Keratinocyte (primary cell): Measurements from ENCODE around the gene IL1RAPL2. TPM values are rescaled to one million over a fixed set of nuclear protein-coding genes. Genes with fewer than 3 reads are reported as not detected.

Experiments
- DNase-seq: peaks from one replicate; pipeline ENCODE4 v3.0.0-alpha.2; 2011; ENCODE audit warnings: low read depth, missing footprints, low spot score
- FAIRE-seq: peaks from 2 replicates; lab custom pipeline; 2011; peaks lifted over from hg19 to GRCh38; lab: Jason Lieb, UNC
- H2AFZ ChIP-seq: 2 replicates; pipeline ENCODE4 v1.6.0; 2012; ENCODE audit warnings: low read length, control low read depth, inconsistent platforms; ENCODE audit not compliant: control insufficient read depth
- H3K27ac ChIP-seq: 2 replicates; pipeline ENCODE4 v1.5.1; 2011; ENCODE audit warnings: low read length; ENCODE audit not compliant: control insufficient read depth, insufficient read depth
- H3K27me3 ChIP-seq: 3 replicates; pipeline ENCODE4 v1.6.0; 2011; ENCODE audit warnings: low read length; ENCODE audit not compliant: control insufficient read depth, insufficient read depth; ENCODE audit errors: extremely low read depth
- H3K36me3 ChIP-seq, 2 experiments: 2 replicates in 1 of 2; 3 replicates in 1 of 2; pipeline ENCODE4 v1.5.1; 2011; ENCODE audit warnings: low read length in 2 of 2, mild to moderate bottlenecking in 1 of 2; ENCODE audit not compliant: control insufficient read depth in 2 of 2, insufficient read depth in 2 of 2; ENCODE audit errors: extremely low read depth in 1 of 2
- H3K4me1 ChIP-seq: 3 replicates; pipeline ENCODE4 v1.5.1; 2011; ENCODE audit warnings: low read length; ENCODE audit not compliant: control insufficient read depth, insufficient read depth; ENCODE audit errors: extremely low read depth
- H3K4me2 ChIP-seq: 3 replicates; pipeline ENCODE4 v1.6.0; 2011; ENCODE audit warnings: low read depth, low read length; ENCODE audit not compliant: control insufficient read depth, insufficient read depth; ENCODE audit errors: extremely low read depth
- H3K4me3 ChIP-seq, 3 experiments: fragments of 200-600 bp in 1 of 3; sonication (generic) in 1 of 3; 2 replicates in 2 of 3; 3 replicates in 1 of 3; pipeline ENCODE4 v1.5.1; 2011 to 2016; ENCODE audit warnings: low read length in 3 of 3, mild to moderate bottlenecking in 3 of 3, control low read depth in 2 of 3, inconsistent platforms in 1 of 3, low read depth in 1 of 3, mixed read lengths in 1 of 3, mixed run types in 1 of 3, moderate library complexity in 1 of 3; ENCODE audit not compliant: control insufficient read depth in 2 of 3, insufficient read depth in 2 of 3; ENCODE audit errors: extremely low read depth in 1 of 3
- H3K79me2 ChIP-seq: 2 replicates; pipeline ENCODE4 v1.6.0; 2012; ENCODE audit warnings: low read length; ENCODE audit not compliant: control insufficient read depth, insufficient read depth
- H3K9ac ChIP-seq: 3 replicates; pipeline ENCODE4 v1.6.0; 2011; ENCODE audit warnings: low read length; ENCODE audit not compliant: control insufficient read depth, insufficient read depth; ENCODE audit errors: extremely low read depth
- H3K9me1 ChIP-seq: 3 replicates; pipeline ENCODE4 v1.6.0; 2011; ENCODE audit warnings: low read length; ENCODE audit not compliant: control insufficient read depth, insufficient read depth; ENCODE audit errors: extremely low read depth
- H3K9me3 ChIP-seq: 2 replicates; pipeline ENCODE4 v1.5.1; 2012; ENCODE audit warnings: low read depth, low read length; ENCODE audit not compliant: control insufficient read depth
- H4K20me1 ChIP-seq: 3 replicates; pipeline ENCODE4 v1.6.0; 2011; ENCODE audit warnings: low read length; ENCODE audit not compliant: control insufficient read depth, insufficient read depth; ENCODE audit errors: extremely low read depth
- EZH2 ChIP-seq: IDR thresholded peaks from one replicate; pipeline ENCODE4 v1.6.1; 2012; ENCODE audit warnings: inconsistent platforms, mild to moderate bottlenecking, low read length, moderate library complexity
- dilution Hi-C: fragments of 300-500 bp; cut with MboI; formaldehyde crosslinking; loops from one replicate; pipeline ENCODE4 v1.7.0; 2020; ENCODE audit warnings: low sequenced_read_pairs; ENCODE audit not compliant: extremely low pct_ligation_motif_present
- polyA plus RNA-seq, 5 experiments: library from polyadenylated mRNA; depleted of rRNA in 3 of 5; stranded (reverse) in 3 of 5; stranded (forward) in 1 of 5; unstranded in 1 of 5; fragments of >200 nt; gene quantifications; 1 replicate in 1 of 5; 2 replicates in 3 of 5; 3 replicates in 1 of 5; pipeline versions ENCODE4 v1.2.1 to v1.2.3, GENCODE V29; 2011 to 2012; ENCODE audit warnings: missing spikeins in 2 of 5, low read depth in 1 of 5, low replicate concordance in 1 of 5
- TF ChIP-seq, protein P1 (sequence below), 3 experiments: IDR thresholded peaks in 1 of 3; conservative IDR thresholded peaks in 1 of 3; optimal IDR thresholded peaks in 1 of 3; 2 replicates in 2 of 3; 3 replicates in 1 of 3; pipeline versions ENCODE3 to v1.5.1; 2011; ENCODE audit warnings: low read length in 3 of 3, mild to moderate bottlenecking in 3 of 3, moderate library complexity in 2 of 3, control low read depth in 1 of 3, inconsistent platforms in 1 of 3; ENCODE audit not compliant: insufficient read depth in 2 of 3; ENCODE audit errors: extremely low read depth in 1 of 3

IL1RAPL2 gene
- polyA plus RNA-seq, 1 donor (not counting 4 experiments of a cell fraction or from before 2014, with no cell fraction given): 0.24 TPM

DNA sequence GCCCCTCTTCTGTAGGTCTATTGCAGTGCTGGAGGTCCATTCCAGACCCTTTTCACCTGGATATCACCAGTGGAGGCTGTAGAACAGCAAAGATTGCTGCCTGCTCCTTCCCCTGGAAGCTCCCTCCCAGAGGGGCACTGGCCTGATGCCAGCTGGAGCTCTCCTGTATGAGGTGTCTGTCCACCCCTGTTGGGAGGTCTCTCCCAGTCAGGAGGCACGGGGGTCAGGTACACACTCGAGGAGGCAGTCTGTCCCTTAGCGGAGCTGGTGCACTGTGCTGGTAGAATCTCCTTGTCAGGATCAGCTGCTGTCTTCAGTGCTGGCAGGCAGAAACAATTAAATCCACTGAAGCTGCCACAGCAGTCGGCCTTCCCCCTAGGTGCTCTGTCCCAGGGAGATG is 276.6 kb downstream of the IL1RAPL2 start:
- Histone ChIP-seq H4K20me1 (no peaks in the 10 kb centered on the region), H3K9me1 (no peaks in the 10 kb centered on the region), H2AFZ (no peak overlapping the region), H3K4me2 (no peak overlapping the region), H3K27ac (no peak overlapping the region), H3K4me3 (no peak overlapping the region), H3K9ac (no peak overlapping the region), H3K27me3 (peaks cover 10% of the 10 kb centered on the region), H3K9me3 (no peaks in the 10 kb centered on the region), H3K36me3 (no peaks in the 10 kb centered on the region), H3K4me1 (no peaks in the 10 kb centered on the region), H3K79me2 (no peaks in the 10 kb centered on the region)
- DNase-seq: no peak
- dilution Hi-C loops: no loop called here
- no peak for TF ChIP-seq EZH2
- TF ChIP-seq, protein P1, sequence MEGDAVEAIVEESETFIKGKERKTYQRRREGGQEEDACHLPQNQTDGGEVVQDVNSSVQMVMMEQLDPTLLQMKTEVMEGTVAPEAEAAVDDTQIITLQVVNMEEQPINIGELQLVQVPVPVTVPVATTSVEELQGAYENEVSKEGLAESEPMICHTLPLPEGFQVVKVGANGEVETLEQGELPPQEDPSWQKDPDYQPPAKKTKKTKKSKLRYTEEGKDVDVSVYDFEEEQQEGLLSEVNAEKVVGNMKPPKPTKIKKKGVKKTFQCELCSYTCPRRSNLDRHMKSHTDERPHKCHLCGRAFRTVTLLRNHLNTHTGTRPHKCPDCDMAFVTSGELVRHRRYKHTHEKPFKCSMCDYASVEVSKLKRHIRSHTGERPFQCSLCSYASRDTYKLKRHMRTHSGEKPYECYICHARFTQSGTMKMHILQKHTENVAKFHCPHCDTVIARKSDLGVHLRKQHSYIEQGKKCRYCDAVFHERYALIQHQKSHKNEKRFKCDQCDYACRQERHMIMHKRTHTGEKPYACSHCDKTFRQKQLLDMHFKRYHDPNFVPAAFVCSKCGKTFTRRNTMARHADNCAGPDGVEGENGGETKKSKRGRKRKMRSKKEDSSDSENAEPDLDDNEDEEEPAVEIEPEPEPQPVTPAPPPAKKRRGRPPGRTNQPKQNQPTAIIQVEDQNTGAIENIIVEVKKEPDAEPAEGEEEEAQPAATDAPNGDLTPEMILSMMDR (optimal IDR thresholded peaks at IDR 0.05 in 1 of 3, IDR thresholded peaks at IDR 0.05 in 1 of 3, conservative IDR thresholded peaks at IDR 0.05 in 1 of 3; ENCODE audit: extremely low read depth in 1 of 3, insufficient read depth in 2 of 3, low read length in 3 of 3): no peak
- FAIRE-seq: no peak

DNA sequence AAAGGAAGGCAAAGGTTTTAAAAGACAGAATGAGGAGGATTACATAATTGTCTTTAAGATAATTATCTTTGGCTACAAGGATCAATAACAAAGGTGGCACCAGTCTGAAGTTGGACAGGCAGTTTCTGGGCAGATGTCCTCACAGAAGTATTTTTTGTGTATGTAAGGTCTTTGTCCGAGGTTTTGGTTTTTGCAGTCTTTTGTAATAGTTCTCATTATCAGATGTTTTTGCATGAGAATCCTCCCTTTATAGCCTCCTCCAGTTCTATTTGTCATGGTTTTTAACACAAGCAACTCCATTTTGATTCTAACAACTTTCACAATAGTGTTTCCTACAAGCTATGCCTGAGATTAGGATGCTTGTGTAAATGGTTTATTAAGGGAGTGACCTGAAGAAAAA is 286.2 kb downstream of the IL1RAPL2 start:
- FAIRE-seq: no peak
- TF ChIP-seq, protein P1 (optimal IDR thresholded peaks at IDR 0.05 in 1 of 3, IDR thresholded peaks at IDR 0.05 in 1 of 3, conservative IDR thresholded peaks at IDR 0.05 in 1 of 3; ENCODE audit: extremely low read depth in 1 of 3, insufficient read depth in 2 of 3, low read length in 3 of 3): no peak
- TF ChIP-seq EZH2: no peak
- no peaks in the 10 kb centered on the region for H3K36me3 ChIP-seq
- no peaks in the 10 kb centered on the region for H3K4me1 ChIP-seq
- no peaks in the 10 kb centered on the region for H3K9me1 ChIP-seq
- H4K20me1 ChIP-seq: no peaks in the 10 kb centered on the region
- H3K9me3 ChIP-seq: no peaks in the 10 kb centered on the region
- no peak overlapping the region for H3K4me2 ChIP-seq
- H2AFZ ChIP-seq: no peak overlapping the region
- no peak for DNase-seq
- no peaks in the 10 kb centered on the region for H3K27me3 ChIP-seq
- H3K9ac ChIP-seq: no peak overlapping the region
- dilution Hi-C loops: no loop called here
- no peak overlapping the region for H3K4me3 ChIP-seq
- no peak overlapping the region for H3K27ac ChIP-seq
- no peaks in the 10 kb centered on the region for H3K79me2 ChIP-seq
